Breast epithelium (tissue), 4 donors: ENCODE data around the gene ASIC1. TPM values are rescaled to one million over a fixed set of nuclear protein-coding genes. Genes with fewer than 3 reads are reported as not detected.
"Not testable (repeated sequence)": the region's sequence is repeated elsewhere in the genome, so short reads cannot be mapped to it uniquely, and the experiment has no call there.

Source experiments
- DNase-seq, 2 donors: peaks; one replicate each; pipeline ENCODE4 v3.0.0-alpha.2; 2019; ENCODE audit warnings: low spot score in 2 of 2
- H3K27ac ChIP-seq, 2 donors: fragments of 200-600 bp; sonication (generic) in 1 of 2; one replicate each; pipeline ENCODE4 v1.5.1; 2016 to 2019; ENCODE audit warnings: mild to moderate bottlenecking in 1 of 2
- H3K27me3 ChIP-seq, 2 donors: fragments of 200-600 bp; sonication (generic) in 1 of 2; one replicate each; pipeline versions ENCODE4 v1.5.1 to v1.6.0; 2017 to 2019; ENCODE audit warnings: control low read depth in 1 of 2, mild to moderate bottlenecking in 1 of 2
- H3K36me3 ChIP-seq: fragments of 200-600 bp; one replicate; pipeline ENCODE4 v1.5.1; 2019
- H3K4me1 ChIP-seq, 2 donors: fragments of 200-600 bp; sonication (generic); one replicate each; pipeline ENCODE4 v1.5.1; 2016 to 2019; ENCODE audit warnings: control low read depth in 1 of 2
- H3K4me3 ChIP-seq, 3 donors: fragments of 200-600 bp; sonication (generic); 1 replicate in 2 of 3; 2 replicates in 1 of 3; pipeline ENCODE4 v1.5.1; 2016 to 2019; ENCODE audit warnings: mild to moderate bottlenecking in 3 of 3, moderate library complexity in 2 of 3
- H3K9me3 ChIP-seq, 2 donors: fragments of 200-600 bp; sonication (generic) in 1 of 2; one replicate each; pipeline ENCODE4 v1.5.1; 2016 to 2019; ENCODE audit warnings: control low read depth in 1 of 2
- CTCF ChIP-seq, 3 donors: fragments of 450-650 bp; IDR thresholded peaks; one replicate each; pipeline ENCODE4 v1.5.1; 2016 to 2017; ENCODE audit warnings: antibody characterized with exemption in 3 of 3, mild to moderate bottlenecking in 3 of 3, moderate library complexity in 3 of 3
- POLR2A ChIP-seq: fragments of 450-650 bp; IDR thresholded peaks from one replicate; pipeline ENCODE4 v1.6.1; 2016; ENCODE audit warnings: antibody characterized with exemption, mild to moderate bottlenecking, moderate library complexity
- POLR2AphosphoS5 ChIP-seq, 3 donors: sonication (generic); formaldehyde crosslinking; IDR thresholded peaks; one replicate each; pipeline ENCODE4 v1.6.1; 2017; ENCODE audit warnings: antibody characterized with exemption in 3 of 3
- intact Hi-C: fragments of 100-400 bp; cut with DNase I; formaldehyde crosslinking; loops from one replicate; pipeline ENCODE4 v1.15.1; 2023; ENCODE audit warnings: low total_unique reads
- total RNA-seq, 3 donors: library from RNA; depleted of rRNA; stranded (reverse); fragments of >200 nt; gene quantifications; one replicate each; pipeline ENCODE4 v1.1.0, GENCODE V29; 2016

The ASIC1 gene
- total RNA-seq, 3 donors from 2014 or later: 0.80 to 0.98 (median 0.88) TPM

- no peaks in the 10 kb centered on the region for H3K9me3 ChIP-seq
- no peaks in the 10 kb centered on the region for H3K36me3 ChIP-seq
- intact Hi-C loops: no loop called here
- H3K4me3 ChIP-seq: no peak overlapping the region
- no peak overlapping the region for H3K27ac ChIP-seq
- no peak for DNase-seq
- H3K4me1 ChIP-seq: no peaks in the 10 kb centered on the region
- TF ChIP-seq CTCF (IDR thresholded peaks at IDR 0.05) (no peak), POLR2A (no peak), POLR2AphosphoS5 (IDR thresholded peaks at IDR 0.05) (no peak)
- H3K27me3 ChIP-seq: no peaks in the 10 kb centered on the region
Observed at GRCh38 chr12:50022903-50023302, 34.5 kb upstream of the ASIC1 start.

GRCh38 chr12:50024227-50024626, 33.2 kb upstream of the ASIC1 start:
- intact Hi-C loops: no loop called here
- TF ChIP-seq CTCF (IDR thresholded peaks at IDR 0.05) (no peak), POLR2A (no peak), POLR2AphosphoS5 (IDR thresholded peaks at IDR 0.05) (no peak)
- Histone ChIP-seq H3K4me1 (no peaks in the 10 kb centered on the region), H3K27me3 (no peaks in the 10 kb centered on the region), H3K36me3 (no peaks in the 10 kb centered on the region), H3K4me3 (no peak overlapping the region), H3K27ac (no peak overlapping the region), H3K9me3 (no peaks in the 10 kb centered on the region)
- DNase-seq: no peak

DNA sequence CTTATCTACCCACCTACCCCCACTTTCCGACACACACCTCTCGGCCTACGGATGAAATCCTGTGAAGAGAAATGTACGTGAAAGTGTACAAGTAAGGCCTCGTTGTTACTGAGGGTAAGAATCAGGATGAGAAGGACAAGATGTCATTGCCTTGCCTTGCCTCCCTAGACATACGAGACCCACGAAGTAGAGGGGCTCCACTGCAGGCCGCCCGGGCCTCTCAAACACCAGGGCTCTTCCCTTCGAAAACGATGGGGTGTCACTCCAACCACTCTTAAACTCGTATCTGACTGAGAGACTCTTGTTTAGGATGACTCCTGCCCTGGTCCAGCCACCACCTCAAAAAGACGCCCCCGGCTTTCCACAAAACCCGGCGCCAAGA, 32.6 kb upstream of the ASIC1 start:
- H3K4me3 ChIP-seq: peak overlapping the region; percentile 71 to 77 (median 73)
- TF ChIP-seq POLR2A (no peak), POLR2AphosphoS5 (IDR thresholded peaks at IDR 0.05) (no peak)
- no peaks in the 10 kb centered on the region for H3K36me3 ChIP-seq
- H3K27ac ChIP-seq: peak overlapping the region; percentile 32 to 70
- no peaks in the 10 kb centered on the region for H3K9me3 ChIP-seq
- no peaks in the 10 kb centered on the region for H3K27me3 ChIP-seq
- no peak for DNase-seq
- H3K4me1 ChIP-seq: no peaks in the 10 kb centered on the region
- intact Hi-C loops: no loop called here

- H3K27me3 ChIP-seq: no peaks in the 10 kb centered on the region
- H3K9me3 ChIP-seq: no peaks in the 10 kb centered on the region
- peak; percentile 92 to 95 for DNase-seq
- H3K4me3 ChIP-seq: peak within 1 kb of the TSS; percentile 71 to 77 (median 73)
- intact Hi-C loops: no loop called here
- H3K36me3 ChIP-seq: no peaks in the 10 kb centered on the region
- TF ChIP-seq POLR2A (no peak), CTCF (IDR thresholded peaks at IDR 0.05) (no peak), POLR2AphosphoS5 (IDR thresholded peaks at IDR 0.05) (peak; percentile 60 to 69 (median 62))
- H3K27ac ChIP-seq: peak within 1 kb of the TSS; percentile 32 to 70
- H3K4me1 ChIP-seq: no peaks in the 10 kb centered on the region
Observed at GRCh38 chr12:50025187-50026059, 32.0 kb upstream of the ASIC1 start, which contains the start of gene RACGAP1. Gene RACGAP1, minus strand, starts transcription at chr12:50025494. Its CDS starts 8,779 bp downstream, at chr12:50016715.

DNA sequence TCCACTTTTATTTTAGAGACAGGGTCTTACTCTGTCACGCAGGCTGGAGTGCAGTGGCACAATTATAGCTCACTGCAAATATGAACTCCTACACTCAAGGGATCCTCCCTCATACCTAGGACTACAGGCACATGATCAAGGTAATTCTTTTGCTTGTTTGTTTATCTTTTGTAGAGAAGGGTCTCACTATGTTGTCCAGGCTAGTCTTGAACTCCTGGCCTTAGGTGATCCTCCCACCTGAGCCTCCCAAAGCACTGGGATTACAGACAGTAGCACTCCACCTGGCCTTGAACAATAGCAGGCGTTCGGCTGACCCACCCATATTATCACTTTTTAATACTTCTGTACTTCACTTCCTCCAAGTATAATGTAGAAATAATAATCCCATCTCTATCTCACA, 30.7 kb upstream of the ASIC1 start:
- Histone ChIP-seq H3K36me3 (no peaks in the 10 kb centered on the region), H3K27ac (no peak overlapping the region), H3K4me3 (no peak overlapping the region), H3K9me3 (no peaks in the 10 kb centered on the region), H3K27me3 (no peaks in the 10 kb centered on the region), H3K4me1 (no peaks in the 10 kb centered on the region)
- intact Hi-C loops: no loop called here
- no peak for TF ChIP-seq CTCF (IDR thresholded peaks at IDR 0.05)
- no peak for TF ChIP-seq POLR2A
- DNase-seq: no peak

DNA sequence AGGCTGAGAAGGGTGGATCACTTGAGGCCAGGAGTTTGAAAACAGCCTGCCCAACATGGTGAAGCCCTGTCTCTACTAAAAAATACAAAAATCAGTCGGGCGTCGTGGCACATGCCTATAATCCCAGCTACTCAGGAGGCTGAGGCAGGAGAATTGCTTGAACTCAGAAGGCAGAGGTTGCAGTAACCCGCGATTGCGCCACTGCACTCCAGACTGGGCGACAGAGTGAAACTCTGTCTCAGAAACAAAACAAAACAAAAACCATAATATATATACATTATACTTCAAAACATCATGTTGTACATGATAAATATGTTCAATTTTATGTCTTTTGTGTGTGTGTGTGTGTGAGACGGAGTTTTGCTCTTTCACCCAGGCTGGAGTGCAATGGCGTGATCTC, 26.9 kb upstream of the ASIC1 start:
- H3K27ac ChIP-seq, H3K36me3 ChIP-seq, DNase-seq, H3K4me3 ChIP-seq, H3K27me3 ChIP-seq, intact Hi-C loops, H3K4me1 ChIP-seq, H3K9me3 ChIP-seq: not testable (repeated sequence)
